WERI-Rb-1 (cell line): Measurements from ENCODE around the gene SYNPO2.
"Not testable (repeated sequence)": the region's sequence is repeated elsewhere in the genome, so short reads cannot be mapped to it uniquely, and the experiment has no call there.

Experiments used
- DNase-seq: peaks from one replicate; pipeline ENCODE4 v3.0.0-alpha.2; 2020
- H3K27ac ChIP-seq: fragments of 250-450 bp; sonication (Bioruptor Pico); 2 replicates; pipeline ENCODE4 v1.5.1; 2020; ENCODE audit warnings: mild to moderate bottlenecking, moderate library complexity
- H3K27me3 ChIP-seq: fragments of 250-450 bp; sonication (Bioruptor Pico); 2 replicates; pipeline ENCODE4 v1.5.1; 2021; ENCODE audit warnings: mild to moderate bottlenecking, low read depth, moderate library complexity; ENCODE audit not compliant: insufficient read depth, severe bottlenecking
- H3K36me3 ChIP-seq: fragments of 250-450 bp; sonication (Bioruptor Pico); 2 replicates; pipeline ENCODE4 v1.5.1; 2020; ENCODE audit warnings: mild to moderate bottlenecking, moderate library complexity
- H3K4me3 ChIP-seq: 2 replicates; pipeline ENCODE4 v1.5.1; 2011; ENCODE audit warnings: low read depth, mild to moderate bottlenecking, control low read depth, low read length
- H3K9me3 ChIP-seq: fragments of 250-450 bp; sonication (Bioruptor Pico); 2 replicates; pipeline ENCODE4 v1.5.1; 2021; ENCODE audit warnings: mild to moderate bottlenecking, moderate library complexity; ENCODE audit not compliant: severe bottlenecking
- TF ChIP-seq, protein P1 (sequence below): IDR thresholded peaks from 2 replicates; pipeline ENCODE4 v1.5.1; 2011; ENCODE audit warnings: low read depth, mild to moderate bottlenecking, control low read depth, inconsistent platforms, low read length

SYNPO2 gene

DNA sequence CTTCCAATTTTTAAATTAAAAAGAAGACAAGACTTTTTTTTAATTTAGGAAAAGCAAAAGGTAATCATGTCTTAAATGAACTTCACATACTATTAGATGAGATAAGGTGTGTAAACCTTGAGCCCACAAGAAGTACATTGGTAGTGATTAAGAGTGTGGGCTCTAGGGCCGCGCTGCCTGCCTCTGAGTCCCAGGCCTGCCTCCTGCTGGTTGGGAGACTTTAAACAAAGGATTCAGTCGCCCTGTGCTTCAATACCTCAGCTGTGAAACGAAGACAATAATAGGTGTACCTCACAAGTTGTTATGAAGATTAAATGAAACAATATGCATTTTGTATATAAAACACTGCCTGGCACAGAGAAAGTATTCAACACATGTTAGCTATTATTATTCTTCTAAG, 151.1 kb downstream of the SYNPO2 start:
- H3K36me3 ChIP-seq: no peaks in the 10 kb centered on the region
- H3K27me3 ChIP-seq: no peaks in the 10 kb centered on the region
- H3K9me3 ChIP-seq: no peaks in the 10 kb centered on the region
- no peak overlapping the region for H3K4me3 ChIP-seq
- no peak for DNase-seq
- H3K27ac ChIP-seq: no peak overlapping the region
- TF ChIP-seq, protein P1, sequence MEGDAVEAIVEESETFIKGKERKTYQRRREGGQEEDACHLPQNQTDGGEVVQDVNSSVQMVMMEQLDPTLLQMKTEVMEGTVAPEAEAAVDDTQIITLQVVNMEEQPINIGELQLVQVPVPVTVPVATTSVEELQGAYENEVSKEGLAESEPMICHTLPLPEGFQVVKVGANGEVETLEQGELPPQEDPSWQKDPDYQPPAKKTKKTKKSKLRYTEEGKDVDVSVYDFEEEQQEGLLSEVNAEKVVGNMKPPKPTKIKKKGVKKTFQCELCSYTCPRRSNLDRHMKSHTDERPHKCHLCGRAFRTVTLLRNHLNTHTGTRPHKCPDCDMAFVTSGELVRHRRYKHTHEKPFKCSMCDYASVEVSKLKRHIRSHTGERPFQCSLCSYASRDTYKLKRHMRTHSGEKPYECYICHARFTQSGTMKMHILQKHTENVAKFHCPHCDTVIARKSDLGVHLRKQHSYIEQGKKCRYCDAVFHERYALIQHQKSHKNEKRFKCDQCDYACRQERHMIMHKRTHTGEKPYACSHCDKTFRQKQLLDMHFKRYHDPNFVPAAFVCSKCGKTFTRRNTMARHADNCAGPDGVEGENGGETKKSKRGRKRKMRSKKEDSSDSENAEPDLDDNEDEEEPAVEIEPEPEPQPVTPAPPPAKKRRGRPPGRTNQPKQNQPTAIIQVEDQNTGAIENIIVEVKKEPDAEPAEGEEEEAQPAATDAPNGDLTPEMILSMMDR: peak; percentile 43

DNA sequence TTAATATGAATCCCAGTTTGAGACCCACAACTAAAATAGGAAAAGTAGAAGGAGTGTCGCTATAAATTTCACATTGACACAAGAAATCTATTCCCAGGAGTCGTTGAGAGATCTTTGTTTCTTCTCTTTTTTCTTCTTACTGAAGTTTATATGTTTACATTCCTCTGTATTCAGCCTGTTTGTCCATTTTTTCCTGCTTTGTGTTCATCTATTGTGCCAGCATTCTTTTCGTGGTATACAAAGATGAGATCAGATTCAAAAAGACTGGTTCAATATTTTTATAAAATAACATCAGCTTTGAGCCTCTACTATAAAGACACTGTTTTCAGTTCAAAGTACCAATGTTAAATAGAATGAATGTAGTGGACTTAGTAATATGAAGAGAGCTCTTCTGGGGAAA, 151.6 kb downstream of the SYNPO2 start:
- H3K4me3 ChIP-seq: no peak overlapping the region
- TF ChIP-seq, protein P1: no peak
- H3K36me3 ChIP-seq: no peaks in the 10 kb centered on the region
- H3K27ac ChIP-seq: no peak overlapping the region
- no peaks in the 10 kb centered on the region for H3K27me3 ChIP-seq
- no peak for DNase-seq
- no peaks in the 10 kb centered on the region for H3K9me3 ChIP-seq

DNA sequence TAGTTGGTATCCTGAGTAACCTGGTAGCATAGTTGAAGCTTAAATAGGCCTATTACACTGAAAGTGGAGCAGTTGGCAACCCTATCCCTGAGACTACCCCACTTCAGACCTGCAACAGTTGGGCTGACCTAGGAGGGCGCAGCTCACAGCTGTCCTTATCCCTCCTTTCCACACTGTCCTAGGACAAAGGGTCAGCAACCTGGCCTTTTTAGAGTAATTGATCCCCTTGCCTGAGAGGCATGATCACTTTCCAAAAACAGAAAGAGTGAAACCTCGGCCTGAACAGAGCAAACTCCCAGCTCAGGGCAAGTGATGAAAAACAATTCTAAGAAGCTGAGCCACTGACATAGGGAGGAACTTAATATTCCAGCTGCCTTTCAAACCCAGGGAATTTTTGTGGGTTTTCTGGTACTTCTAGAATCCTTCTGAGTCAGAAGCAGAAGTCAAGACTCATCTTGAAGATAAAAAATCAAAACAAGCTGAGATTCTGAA, 152.1 kb downstream of the SYNPO2 start:
- Histone ChIP-seq H3K36me3 (no peaks in the 10 kb centered on the region), H3K9me3 (no peaks in the 10 kb centered on the region), H3K27me3 (no peaks in the 10 kb centered on the region), H3K27ac (no peak overlapping the region), H3K4me3 (no peak overlapping the region)
- no peak for DNase-seq
- TF ChIP-seq, protein P1: no peak

DNA sequence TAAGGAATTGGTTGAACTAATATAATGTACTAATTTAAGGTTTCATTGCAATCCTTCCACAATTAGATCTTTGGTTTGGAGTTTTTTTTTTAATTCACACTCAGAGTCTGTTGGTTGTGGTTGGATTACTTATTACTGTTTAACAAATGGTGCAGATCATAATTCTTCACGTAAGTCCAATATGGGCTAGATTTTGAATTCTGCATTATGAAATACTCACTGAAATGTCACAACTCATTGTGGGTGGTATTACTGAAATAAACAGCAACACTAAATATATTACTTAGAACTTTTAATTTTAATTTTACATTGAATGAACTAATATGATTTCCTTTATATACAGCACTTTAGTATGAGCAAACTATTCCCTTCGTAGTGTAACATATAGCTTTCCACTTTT, 152.7 kb downstream of the SYNPO2 start:
- TF ChIP-seq, protein P1: no peak
- H3K27me3 ChIP-seq: no peaks in the 10 kb centered on the region
- DNase-seq: no peak
- H3K9me3 ChIP-seq: no peaks in the 10 kb centered on the region
- no peak overlapping the region for H3K27ac ChIP-seq
- no peak overlapping the region for H3K4me3 ChIP-seq
- no peaks in the 10 kb centered on the region for H3K36me3 ChIP-seq

DNA sequence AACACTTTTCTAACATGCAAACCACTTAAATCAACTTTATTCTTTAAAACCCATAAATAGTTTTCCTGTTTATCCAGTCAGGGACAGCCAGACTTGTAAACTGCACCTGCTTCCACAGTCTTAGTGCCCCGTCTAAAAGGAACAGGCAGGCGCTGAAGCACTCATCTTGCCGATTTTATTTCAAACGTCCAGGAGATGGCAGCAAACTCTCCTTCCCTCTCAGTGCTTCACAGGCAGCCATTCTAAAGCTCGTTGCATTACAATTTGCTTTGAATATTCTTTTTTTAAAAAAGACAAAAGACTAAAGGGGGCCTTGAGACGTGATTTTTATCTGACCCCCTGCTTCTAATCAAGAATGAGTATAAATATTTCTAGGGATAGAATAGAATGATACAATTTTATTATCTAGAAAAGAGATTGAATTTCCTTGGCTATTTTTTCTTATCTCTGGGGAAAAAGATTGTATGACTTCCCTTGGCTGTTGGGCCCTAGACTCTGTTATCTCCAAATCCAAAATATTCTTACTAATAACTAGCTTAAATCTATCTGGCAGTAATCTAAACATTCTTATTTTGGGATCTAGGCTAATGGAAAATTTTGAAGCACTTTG, 153.4 kb downstream of the SYNPO2 start:
- TF ChIP-seq, protein P1: peak; percentile 70
- Histone ChIP-seq H3K9me3 (no peaks in the 10 kb centered on the region), H3K4me3 (no peak overlapping the region), H3K27me3 (no peaks in the 10 kb centered on the region), H3K27ac (no peak overlapping the region), H3K36me3 (no peaks in the 10 kb centered on the region)
- peak; percentile 67 for DNase-seq

DNA sequence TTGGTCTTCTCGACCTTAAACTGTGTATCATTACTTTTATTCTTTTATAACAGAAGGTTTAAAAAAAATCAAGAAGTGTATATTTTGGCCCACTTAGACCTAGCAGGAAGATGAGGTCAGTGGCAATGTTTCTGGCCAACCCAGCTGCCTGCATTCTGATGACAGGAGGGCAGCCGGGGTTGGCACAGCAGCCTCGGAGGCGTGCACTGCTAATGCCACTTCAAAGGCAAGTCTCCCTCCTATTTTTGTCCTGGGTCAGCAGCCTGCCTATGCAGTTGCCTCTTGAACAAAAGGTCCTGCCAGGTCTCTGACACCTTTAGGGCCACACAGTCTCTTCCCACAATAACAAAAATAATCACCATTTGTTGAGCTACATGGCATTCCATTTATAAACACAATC, 157.6 kb downstream of the SYNPO2 start:
- TF ChIP-seq, protein P1: no peak
- no peaks in the 10 kb centered on the region for H3K36me3 ChIP-seq
- no peak overlapping the region for H3K4me3 ChIP-seq
- no peak for DNase-seq
- no peaks in the 10 kb centered on the region for H3K9me3 ChIP-seq
- no peaks in the 10 kb centered on the region for H3K27me3 ChIP-seq
- H3K27ac ChIP-seq: no peak overlapping the region

DNA sequence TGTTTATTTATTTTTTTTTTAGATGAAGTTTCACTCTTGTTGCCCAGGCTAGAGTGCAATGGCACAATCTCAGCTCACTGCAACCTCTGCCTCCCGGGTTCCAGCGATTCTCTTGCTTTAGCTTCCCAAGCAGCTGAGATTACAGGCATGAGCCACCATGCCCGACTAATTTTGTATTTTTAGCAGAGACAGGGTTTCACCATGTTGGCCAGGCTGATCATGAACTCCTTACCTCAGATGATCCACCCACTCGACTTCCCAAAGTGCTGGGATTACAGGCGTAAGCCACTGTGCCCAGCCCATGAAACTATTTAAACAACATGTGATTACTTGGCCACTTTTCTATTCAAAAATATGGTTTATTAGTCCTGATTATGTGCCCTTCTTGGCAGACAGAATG, 158.4 kb downstream of the SYNPO2 start:
- H3K9me3 ChIP-seq, H3K27ac ChIP-seq, H3K36me3 ChIP-seq, DNase-seq, H3K4me3 ChIP-seq, H3K27me3 ChIP-seq: not testable (repeated sequence)
